K562 (cell line): ENCODE data around the gene LMBR1. TPM values are rescaled to one million over a fixed set of nuclear protein-coding genes. Genes with fewer than 3 reads are reported as not detected.

Experiments
- CEBPB ChIP-seq: fragments of 450-650 bp; IDR thresholded peaks from 2 replicates; pipeline ENCODE4 v1.6.1; 2016; ENCODE audit warnings: missing genetic modification characterization, missing compliant biosample characterization
- CEBPG ChIP-seq, 3 experiments: fragments of 200-800 bp in 1 of 3; sonication (Bioruptor generic) in 1 of 3; sonication (generic) in 1 of 3; formaldehyde crosslinking in 1 of 3; IDR thresholded peaks in 2 of 3; conservative IDR thresholded peaks in 1 of 3; 2 replicates each; pipeline versions ENCODE4 v1.6.1 to v1.8.0; 2016 to 2022; ENCODE audit warnings: missing compliant biosample characterization in 2 of 3, missing genetic modification characterization in 2 of 3, mild to moderate bottlenecking in 1 of 3, missing genetic modification reagents in 1 of 3
- CHD2 ChIP-seq: IDR thresholded peaks from 2 replicates; pipeline ENCODE4 v1.6.1; 2011; ENCODE audit warnings: low read depth, low read length
- DMBX1 ChIP-seq: fragments of 250-450 bp; sonication (Bioruptor Pico); IDR thresholded peaks from 2 replicates; pipeline ENCODE4 v1.8.0; 2022; ENCODE audit warnings: inconsistent platforms, mild to moderate bottlenecking, moderate library complexity, borderline replicate concordance
- HDAC6 ChIP-seq: IDR thresholded peaks from 2 replicates; pipeline ENCODE4 v1.6.1; 2012; ENCODE audit warnings: low read depth, mild to moderate bottlenecking, control low read depth, inconsistent platforms, low read length, moderate library complexity
- KLF16 ChIP-seq: IDR thresholded peaks from 2 replicates; pipeline ENCODE4 v1.6.1; 2016; ENCODE audit warnings: antibody characterized with exemption
- L3MBTL2 ChIP-seq: fragments of 450-650 bp; IDR thresholded peaks from 2 replicates; pipeline ENCODE4 v1.6.1; 2016; ENCODE audit warnings: mild to moderate bottlenecking, moderate library complexity
- NFE2L1 ChIP-seq: fragments of 450-650 bp; IDR thresholded peaks from 2 replicates; pipeline ENCODE4 v1.6.1; 2016; ENCODE audit warnings: missing genetic modification characterization, low read depth, mild to moderate bottlenecking, missing compliant biosample characterization, moderate library complexity, borderline replicate concordance
- NFYB ChIP-seq: IDR thresholded peaks from 2 replicates; pipeline ENCODE4 v1.6.1; 2011; ENCODE audit warnings: mild to moderate bottlenecking, moderate library complexity; ENCODE audit not compliant: insufficient read length; ENCODE audit errors: extremely low read depth
- RBFOX2 ChIP-seq: fragments of 200-400 bp; formaldehyde crosslinking; IDR thresholded peaks from 2 replicates; pipeline ENCODE4 v1.6.1; 2017; ENCODE audit warnings: low read depth, mild to moderate bottlenecking, low read length, moderate library complexity
- SP1 ChIP-seq: sonication (generic); formaldehyde crosslinking; IDR thresholded peaks from 2 replicates; pipeline ENCODE4 v1.8.1; 2022; ENCODE audit warnings: mild to moderate bottlenecking, missing genetic modification reagents
- ZNF140 ChIP-seq: fragments of 250-450 bp; sonication (Bioruptor Pico); IDR thresholded peaks from 2 replicates; pipeline ENCODE4 v1.8.0; 2021; ENCODE audit warnings: moderate library complexity, mild to moderate bottlenecking, inconsistent platforms
- polyA plus RNA-seq, 8 experiments: library from polyadenylated mRNA; depleted of rRNA in 4 of 8; stranded (reverse) in 5 of 8; unstranded in 3 of 8; fragments of >200 nt; fragmentation: Nextera tagmentation in 2 of 8; fragmentation: Illumina TruSeq in 1 of 8; extraction: Ambion mirVana in 2 of 8; extraction: Trizol in 1 of 8; gene quantifications; 2 replicates each; pipeline versions ENCODE4 v1.2.1 to v1.2.3, GENCODE V29; 2011 to 2014; ENCODE audit warnings: inconsistent platforms in 1 of 8, missing spikeins in 1 of 8
- total RNA-seq, 7 experiments: library from RNA; depleted of rRNA in 6 of 7; stranded (reverse); fragments of >200 nt in 6 of 7; fragmentation: Illumina TruSeq in 2 of 7; extraction: Trizol in 2 of 7; gene quantifications; 2 replicates each; pipeline versions ENCODE4 v1.2.1 to v1.2.3, GENCODE V29; 2011 to 2021; ENCODE audit warnings: low replicate concordance in 1 of 7
- TF ChIP-seq, protein P1 (sequence below), 2 experiments: fragments of 450-650 bp; formaldehyde crosslinking in 1 of 2; IDR thresholded peaks; 2 replicates each; pipeline versions ENCODE4 v1.4.0 to v1.6.1; 2014 to 2020; ENCODE audit warnings: mild to moderate bottlenecking in 2 of 2, borderline replicate concordance in 1 of 2, low read depth in 1 of 2
- TF ChIP-seq, protein P2 (sequence below): fragments of 450-650 bp; IDR thresholded peaks from 2 replicates; pipeline ENCODE4 v1.6.1; 2017; ENCODE audit warnings: antibody characterized with exemption
- TF ChIP-seq, protein P3 (sequence below), 2 experiments: fragments of 450-650 bp in 1 of 2; sonication (generic) in 1 of 2; formaldehyde crosslinking in 1 of 2; IDR thresholded peaks in 1 of 2; conservative IDR thresholded peaks in 1 of 2; 2 replicates each; pipeline versions ENCODE4 v1.6.1 to v1.8.1; 2016 to 2023; ENCODE audit warnings: mild to moderate bottlenecking in 2 of 2, moderate library complexity in 2 of 2, inconsistent platforms in 1 of 2, missing genetic modification reagents in 1 of 2

LMBR1 gene
- total and polyA plus RNA-seq, 9 of the 15 experiments (the other 6 are each of a cell fraction or from before 2014, with no cell fraction given) = 7.7 to 90.0 (median 59.9) TPM

DNA sequence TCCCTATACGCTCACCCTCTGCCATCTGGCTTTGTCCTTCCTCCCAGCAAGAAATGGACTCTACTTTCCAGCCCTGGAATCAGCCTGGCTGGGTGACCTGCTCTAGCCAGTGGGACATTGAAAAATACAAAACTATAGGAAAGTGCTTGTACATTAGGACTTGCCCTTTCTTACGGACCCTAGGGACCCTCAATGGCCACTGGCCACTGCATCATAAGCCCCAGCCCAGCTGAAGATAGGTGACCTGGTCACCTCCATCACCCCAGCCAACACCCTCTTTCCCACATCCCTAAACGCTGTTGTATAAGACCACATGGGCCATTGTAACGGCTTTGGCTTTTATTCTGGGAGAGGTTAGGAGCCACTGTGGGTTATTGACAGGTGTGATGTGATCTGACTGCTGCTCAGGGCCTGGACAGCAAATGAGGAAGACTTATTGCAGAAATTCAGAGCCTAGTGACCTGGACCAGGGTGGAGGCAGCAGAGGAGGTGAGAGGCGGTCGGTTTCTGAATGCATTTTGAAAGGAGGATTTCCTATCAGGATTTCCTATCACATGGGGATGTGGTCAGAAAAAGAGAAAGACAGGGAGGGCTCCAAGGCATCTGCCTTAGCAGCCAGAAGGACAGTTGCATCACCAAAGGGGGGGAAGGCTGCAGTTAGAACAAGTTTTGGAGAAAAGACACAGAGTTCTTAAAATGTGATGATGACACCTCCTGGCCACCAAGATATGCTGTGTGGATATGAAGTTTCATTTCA, 2.2 kb upstream of the LMBR1 start (continued):
- TF ChIP-seq, protein P1, sequence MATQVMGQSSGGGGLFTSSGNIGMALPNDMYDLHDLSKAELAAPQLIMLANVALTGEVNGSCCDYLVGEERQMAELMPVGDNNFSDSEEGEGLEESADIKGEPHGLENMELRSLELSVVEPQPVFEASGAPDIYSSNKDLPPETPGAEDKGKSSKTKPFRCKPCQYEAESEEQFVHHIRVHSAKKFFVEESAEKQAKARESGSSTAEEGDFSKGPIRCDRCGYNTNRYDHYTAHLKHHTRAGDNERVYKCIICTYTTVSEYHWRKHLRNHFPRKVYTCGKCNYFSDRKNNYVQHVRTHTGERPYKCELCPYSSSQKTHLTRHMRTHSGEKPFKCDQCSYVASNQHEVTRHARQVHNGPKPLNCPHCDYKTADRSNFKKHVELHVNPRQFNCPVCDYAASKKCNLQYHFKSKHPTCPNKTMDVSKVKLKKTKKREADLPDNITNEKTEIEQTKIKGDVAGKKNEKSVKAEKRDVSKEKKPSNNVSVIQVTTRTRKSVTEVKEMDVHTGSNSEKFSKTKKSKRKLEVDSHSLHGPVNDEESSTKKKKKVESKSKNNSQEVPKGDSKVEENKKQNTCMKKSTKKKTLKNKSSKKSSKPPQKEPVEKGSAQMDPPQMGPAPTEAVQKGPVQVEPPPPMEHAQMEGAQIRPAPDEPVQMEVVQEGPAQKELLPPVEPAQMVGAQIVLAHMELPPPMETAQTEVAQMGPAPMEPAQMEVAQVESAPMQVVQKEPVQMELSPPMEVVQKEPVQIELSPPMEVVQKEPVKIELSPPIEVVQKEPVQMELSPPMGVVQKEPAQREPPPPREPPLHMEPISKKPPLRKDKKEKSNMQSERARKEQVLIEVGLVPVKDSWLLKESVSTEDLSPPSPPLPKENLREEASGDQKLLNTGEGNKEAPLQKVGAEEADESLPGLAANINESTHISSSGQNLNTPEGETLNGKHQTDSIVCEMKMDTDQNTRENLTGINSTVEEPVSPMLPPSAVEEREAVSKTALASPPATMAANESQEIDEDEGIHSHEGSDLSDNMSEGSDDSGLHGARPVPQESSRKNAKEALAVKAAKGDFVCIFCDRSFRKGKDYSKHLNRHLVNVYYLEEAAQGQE (IDR thresholded peaks at IDR 0.05; ENCODE audit: borderline replicate concordance) = peak; percentile 28; the same call in 1 of the 2 replicates
- TF ChIP-seq, protein P1 (CRISPR knock-in tag; IDR thresholded peaks at IDR 0.05; ENCODE audit: low read depth) = no peak
- TF ChIP-seq CEBPB (tag) = peak; percentile 93
- TF ChIP-seq NFE2L1 (tag) = no peak
- TF ChIP-seq, protein P2, sequence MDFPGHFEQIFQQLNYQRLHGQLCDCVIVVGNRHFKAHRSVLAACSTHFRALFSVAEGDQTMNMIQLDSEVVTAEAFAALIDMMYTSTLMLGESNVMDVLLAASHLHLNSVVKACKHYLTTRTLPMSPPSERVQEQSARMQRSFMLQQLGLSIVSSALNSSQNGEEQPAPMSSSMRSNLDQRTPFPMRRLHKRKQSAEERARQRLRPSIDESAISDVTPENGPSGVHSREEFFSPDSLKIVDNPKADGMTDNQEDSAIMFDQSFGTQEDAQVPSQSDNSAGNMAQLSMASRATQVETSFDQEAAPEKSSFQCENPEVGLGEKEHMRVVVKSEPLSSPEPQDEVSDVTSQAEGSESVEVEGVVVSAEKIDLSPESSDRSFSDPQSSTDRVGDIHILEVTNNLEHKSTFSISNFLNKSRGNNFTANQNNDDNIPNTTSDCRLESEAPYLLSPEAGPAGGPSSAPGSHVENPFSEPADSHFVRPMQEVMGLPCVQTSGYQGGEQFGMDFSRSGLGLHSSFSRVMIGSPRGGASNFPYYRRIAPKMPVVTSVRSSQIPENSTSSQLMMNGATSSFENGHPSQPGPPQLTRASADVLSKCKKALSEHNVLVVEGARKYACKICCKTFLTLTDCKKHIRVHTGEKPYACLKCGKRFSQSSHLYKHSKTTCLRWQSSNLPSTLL = no peak
- no peak for TF ChIP-seq HDAC6
- TF ChIP-seq L3MBTL2 = no peak
- TF ChIP-seq ZNF140 = no peak
- no peak for TF ChIP-seq NFYB
- no peak for TF ChIP-seq CHD2
- 0 out of 2 replicates have a peak, but pooled peaks have one; percentile 23 for TF ChIP-seq SP1 (CRISPR knock-in tag)
- no peak for TF ChIP-seq KLF16
- TF ChIP-seq, protein P3, sequence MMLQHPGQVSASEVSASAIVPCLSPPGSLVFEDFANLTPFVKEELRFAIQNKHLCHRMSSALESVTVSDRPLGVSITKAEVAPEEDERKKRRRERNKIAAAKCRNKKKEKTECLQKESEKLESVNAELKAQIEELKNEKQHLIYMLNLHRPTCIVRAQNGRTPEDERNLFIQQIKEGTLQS (IDR thresholded peaks at IDR 0.05) = peak; percentile 96
- TF ChIP-seq, protein P3 (CRISPR knock-in tag; conservative IDR thresholded peaks at IDR 0.05) = no peak
- no peak for TF ChIP-seq RBFOX2
- TF ChIP-seq DMBX1 = no peak
- TF ChIP-seq CEBPG (CRISPR knock-in tag; IDR thresholded peaks at IDR 0.05) = peak; percentile 82
- TF ChIP-seq CEBPG (tag; conservative IDR thresholded peaks at IDR 0.05 in 1 of 2, IDR thresholded peaks at IDR 0.05 in 1 of 2) = peak; percentile 86 to 94
